Measurements from ENCODE around the gene CDK10.

Gene CDK10

GRCh38 chr16:89738072-89738377, 51.5 kb downstream of the CDK10 start:
- no peak for FAIRE-seq

GRCh38 chr16:89738538-89739317, 52.2 kb downstream of the CDK10 start:
- FAIRE-seq, result no peak

GRCh38 chr16:89739383-89739782, 52.9 kb downstream of the CDK10 start:
- no peak for FAIRE-seq

GRCh38 chr16:89741342-89742014, 55.0 kb downstream of the CDK10 start:
- no peak for FAIRE-seq

GRCh38 chr16:89742948-89743347, 56.5 kb downstream of the CDK10 start:
- FAIRE-seq, result no peak

- FAIRE-seq, result no peak
Observed at GRCh38 chr16:89744813-89745212, 58.3 kb downstream of the CDK10 start.
